Measurements from ENCODE around the gene SLC33A1. TPM values are rescaled to one million over a fixed set of nuclear protein-coding genes. Genes with fewer than 3 reads are reported as not detected.

The SLC33A1 gene
- total and polyA plus RNA-seq, 2 of the 8 experiments (the other 6 are each of a cell fraction or from before 2014, with no cell fraction given) = 15.6 to 24.2 TPM

- CTCF ChIA-PET (ENCODE audit: partially characterized antibody) = no interaction called here
- H4K20me1 ChIP-seq (replicated peaks in 1 of 2; ENCODE audit: control insufficient read depth in 1 of 2, insufficient read depth in 2 of 2, low read length in 2 of 2) = peaks cover 8% of the 10 kb centered on the region in 2 experiments
- no peak for TF ChIP-seq RNF2 (IDR thresholded peaks at IDR 0.05; ENCODE audit: borderline replicate concordance, low read depth, low read length, missing control alignments, poor library complexity, severe bottlenecking)
- no peak for TF ChIP-seq TAF7 (optimal IDR thresholded peaks at IDR 0.05; ENCODE audit: borderline replicate concordance, low read depth, low read length)
- TF ChIP-seq KDM5A (IDR thresholded peaks at IDR 0.05; ENCODE audit: low read length) = no peak
- no peak for TF ChIP-seq KDM1A (IDR thresholded peaks at IDR 0.05; ENCODE audit: borderline replicate concordance, low read length)
- TF ChIP-seq YY1 (IDR thresholded peaks at IDR 0.05; ENCODE audit: low read depth, low read length) = no peak
- no peak for TF ChIP-seq HDAC2 (IDR thresholded peaks at IDR 0.05; ENCODE audit: borderline replicate concordance in 1 of 2, low read depth in 2 of 2, low read length in 2 of 2)
- TF ChIP-seq TEAD4 (IDR thresholded peaks at IDR 0.05; ENCODE audit: low read depth, low read length) = no peak
- no peak for TF ChIP-seq CREB1 (IDR thresholded peaks at IDR 0.05)
- TF ChIP-seq ATF3 (IDR thresholded peaks at IDR 0.05; ENCODE audit: insufficient read depth, low read depth, low read length) = no peak
- TF ChIP-seq CTBP2 (IDR thresholded peaks at IDR 0.05; ENCODE audit: borderline replicate concordance, insufficient read depth, insufficient read length, low read length) = no peak
- TF ChIP-seq RFX5 (IDR thresholded peaks at IDR 0.05; ENCODE audit: borderline replicate concordance, low read depth, low read length) = no peak
- TF ChIP-seq ZNF274 (IDR thresholded peaks at IDR 0.05; ENCODE audit: borderline replicate concordance, extremely low read depth, low read length) = no peak
- no peak for TF ChIP-seq TAF1 (IDR thresholded peaks at IDR 0.05; ENCODE audit: low read depth, low read length)
- TF ChIP-seq SIX5 (IDR thresholded peaks at IDR 0.05; ENCODE audit: low read depth, low read length) = no peak
Observed at GRCh38 chr3:155891321-155891720, 37.1 kb upstream of the SLC33A1 start.

More at GRCh38 chr3:155891321-155891720, 37.1 kb upstream of the SLC33A1 start:
- no peak overlapping the region for H3K4ac ChIP-seq (replicated peaks; ENCODE audit: insufficient read length, low read depth, low read length)
- no peak overlapping the region for H3K18ac ChIP-seq (ENCODE audit: extremely low read depth, low read length)
- H2BK20ac ChIP-seq (ENCODE audit: low read length) = no peak overlapping the region
- no peak overlapping the region for H2BK12ac ChIP-seq (ENCODE audit: low read depth, low read length)
- peaks cover 0 to 23% (median 5%) of the 10 kb centered on the region in 4 experiments; a peak in 4 of 8 replicates for H3K36me3 ChIP-seq (ENCODE audit: control insufficient read depth in 2 of 4, insufficient read depth in 4 of 4, low read length in 3 of 4)
- H3K4me2 ChIP-seq (ENCODE audit: insufficient read depth in 1 of 2, low read depth in 2 of 2, low read length in 2 of 2) = no peak overlapping the region
- no peak overlapping the region for H3K27ac ChIP-seq (ENCODE audit: low read depth, low read length)
- FAIRE-seq (no peak), DNase-seq (ENCODE audit: low read depth in 1 of 2, low spot score in 2 of 2) (no peak)
- H4K8ac ChIP-seq (ENCODE audit: extremely low read depth, insufficient read depth, low read length) = no peak overlapping the region
- H3K79me2 ChIP-seq (ENCODE audit: control insufficient read depth in 1 of 2, insufficient read depth in 2 of 2, low read length in 2 of 2) = peaks cover 4 to 70% of the 10 kb centered on the region in 2 experiments; a peak in 3 of 4 replicates
- POLR2A ChIA-PET (ENCODE audit: partially characterized antibody) = no interaction called here
- 87% methylated on average over 5 of the region's 5 CpGs; no CpG with 5 or more reads in 1 of the 2 experiments for WGBS, 2 experiments (ENCODE audit: extremely low coverage in 1 of 2, insufficient coverage in 1 of 2, insufficient read length in 1 of 2, insufficient replicate concordance in 2 of 2, low coverage in 1 of 2, low lambda C conversion rate in 2 of 2, missing lambda C conversion rate in 1 of 2)
- H3K14ac ChIP-seq (ENCODE audit: insufficient read length) = no peak overlapping the region
- H2BK120ac ChIP-seq (replicated peaks; ENCODE audit: low read depth, low read length) = no peak overlapping the region
- H3K23me2 ChIP-seq (ENCODE audit: low read depth, low read length) = no peaks in the 10 kb centered on the region
- no peak overlapping the region for H2AK5ac ChIP-seq (ENCODE audit: low read depth, low read length)
- H4K5ac ChIP-seq (ENCODE audit: insufficient read length, low read depth, low read length) = no peak overlapping the region
- no peaks in the 10 kb centered on the region for H3K27me3 ChIP-seq (replicated peaks in 1 of 4; ENCODE audit: control insufficient read depth in 3 of 4, extremely low read depth in 1 of 4, insufficient read depth in 3 of 4, low read length in 3 of 4)
- no peak overlapping the region for H3K56ac ChIP-seq (replicated peaks; ENCODE audit: insufficient read length, low read depth, low read length)
- no peak overlapping the region for H4K91ac ChIP-seq (replicated peaks; ENCODE audit: insufficient read length, low read length)
- no peak overlapping the region for H2AFZ ChIP-seq (ENCODE audit: low read length)
- H2BK5ac ChIP-seq (ENCODE audit: low read depth, low read length) = no peak overlapping the region
- 0 out of 2 replicates have a peak, but pooled peaks cover 2% of the 10 kb centered on the region for H3K79me1 ChIP-seq (ENCODE audit: low read depth, low read length)
- H3K9me3 ChIP-seq (ENCODE audit: insufficient read depth in 2 of 2, low read depth in 1 of 2, low read length in 1 of 2) = no peaks in the 10 kb centered on the region
- H3K4me3 ChIP-seq (ENCODE audit: extremely low read depth in 1 of 4, insufficient read depth in 2 of 4, low read depth in 3 of 4, low read length in 4 of 4) = no peak overlapping the region
- no peaks in the 10 kb centered on the region for H3K4me1 ChIP-seq (replicated peaks in 1 of 4; ENCODE audit: control insufficient read depth in 3 of 4, insufficient read depth in 4 of 4, low read length in 3 of 4)
- no peak overlapping the region for H3K9ac ChIP-seq (replicated peaks in 1 of 4; ENCODE audit: extremely low read depth in 1 of 4, low read depth in 3 of 4, low read length in 3 of 4)
- H2BK15ac ChIP-seq (ENCODE audit: low read length) = no peak overlapping the region
- H3K23ac ChIP-seq (ENCODE audit: insufficient read length) = no peak overlapping the region
